NCI-H446 (cell line): ENCODE data around the gene DNAJB5.
A peak's percentile ranks its signal among the peaks of the same experiment; 100 is the strongest.
"Not testable (repeated sequence)": the region's sequence is repeated elsewhere in the genome, so short reads cannot be mapped to it uniquely, and the experiment has no call there.

ENCODE experiments used
- DNase-seq, 2 experiments: peaks; one replicate each; lab custom pipeline; 2025; lab: John Stamatoyannopoulos, UW

DNAJB5 gene

DNA sequence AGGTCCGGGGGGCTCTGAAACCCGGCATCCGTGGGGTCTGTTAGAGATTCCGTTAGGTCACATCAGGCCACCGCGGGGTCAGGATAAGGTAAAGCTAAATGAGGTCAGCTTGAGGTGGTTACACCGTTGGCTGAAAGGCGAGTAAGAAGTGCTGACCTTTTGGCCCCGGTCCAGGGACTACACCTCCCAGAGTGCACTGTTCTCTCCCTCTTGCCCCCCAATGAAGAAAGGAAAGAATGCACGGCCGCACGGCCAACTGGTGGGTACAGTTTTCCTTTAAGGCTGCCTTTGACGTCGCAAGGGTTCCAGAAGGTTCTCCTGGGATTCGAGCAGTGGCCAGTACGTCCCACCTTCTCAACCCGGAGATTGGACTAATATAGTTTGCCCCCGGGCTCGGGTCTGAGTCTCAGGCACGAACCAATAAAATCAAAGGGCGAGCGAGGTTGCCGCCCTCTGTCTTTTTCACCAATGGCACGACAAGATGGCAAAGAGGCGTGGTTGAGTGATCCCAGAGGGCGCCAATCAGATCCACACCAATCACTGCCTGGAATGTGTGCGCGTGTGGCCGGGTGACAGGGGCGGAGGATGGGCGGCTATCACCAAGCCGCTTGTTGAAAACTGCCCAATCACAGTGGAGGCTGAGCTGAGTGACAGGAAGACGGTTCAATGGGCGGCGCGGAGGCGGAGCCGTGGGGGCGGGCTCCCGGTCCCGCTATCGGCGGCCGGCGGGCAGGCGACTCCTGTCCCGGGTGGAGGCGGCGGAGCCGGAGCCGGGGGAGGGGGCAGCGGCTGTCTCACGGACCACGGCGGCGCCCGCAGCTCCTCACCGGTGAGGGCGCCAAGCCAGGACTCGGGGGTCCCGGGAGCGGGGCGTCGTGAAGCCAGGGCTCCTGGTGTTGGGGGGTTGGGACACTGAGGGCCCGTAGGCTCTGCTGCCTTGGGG lies at the start of gene DNAJB5:
TSS of gene DNAJB5 (plus strand) at position 743 of the 943 bp plus-strand sequence. CDS start 886 bp downstream, outside the sequence.
- peak; percentile 99 for DNase-seq

- not testable (repeated sequence) for DNase-seq
Measured at GRCh38 chr9:34939989-34940388, 49.6 kb upstream of the DNAJB5 start.

- DNase-seq = no peak
Measured at GRCh38 chr9:34948451-34948850, 41.1 kb upstream of the DNAJB5 start.

DNA sequence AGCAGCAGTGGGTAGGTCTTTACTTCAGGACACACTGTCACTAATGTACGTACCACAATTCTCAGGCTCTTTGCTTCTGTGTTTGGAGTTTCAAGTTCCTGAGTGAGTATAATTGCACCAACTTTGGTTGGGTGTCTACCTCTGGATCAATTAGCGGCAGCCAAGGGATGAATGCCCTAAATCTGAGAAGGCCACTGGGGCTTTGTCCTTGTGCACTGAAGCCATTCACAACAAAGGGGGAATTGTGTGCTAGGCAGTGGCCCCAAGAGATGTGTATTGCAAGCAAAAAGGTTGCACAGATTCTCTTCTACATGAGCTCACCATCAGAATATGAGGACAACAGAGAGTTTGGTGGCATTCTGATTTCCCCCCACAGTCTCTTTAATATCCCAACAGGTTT lies 35.3 kb upstream of the DNAJB5 start:
- DNase-seq = no peak

DNA sequence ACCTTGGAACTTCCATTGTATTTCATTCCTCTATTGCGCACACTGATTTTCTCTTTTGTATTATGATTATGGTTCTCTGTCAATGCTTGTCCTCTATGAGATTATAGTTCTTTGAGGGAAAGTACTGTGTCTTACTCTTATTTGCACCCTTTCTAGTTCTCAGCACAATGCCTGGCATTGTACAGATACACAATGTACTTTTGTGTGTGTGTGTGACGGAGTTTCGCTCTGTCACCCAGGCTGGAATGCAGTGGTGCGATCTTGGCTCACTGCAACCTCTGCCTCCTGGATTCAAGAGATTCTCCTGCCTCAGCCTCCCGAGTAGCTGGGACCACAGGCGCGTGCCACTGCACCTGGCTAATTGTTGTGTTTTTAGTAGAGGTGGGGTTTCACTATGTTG lies 33.5 kb upstream of the DNAJB5 start:
- not testable (repeated sequence) for DNase-seq

GRCh38 chr9:34956648-34957047 lies 32.9 kb upstream of the DNAJB5 start:
- no peak for DNase-seq

- DNase-seq = peak in 1 of 2 experiments; percentile 22
Measured at GRCh38 chr9:34957492-34958410, 31.8 kb upstream of the DNAJB5 start, which contains the start of gene PHF24. PHF24 (plus strand) TSS chr9:34958285; CDS start chr9:34971299, 13,014 bp downstream.

DNA sequence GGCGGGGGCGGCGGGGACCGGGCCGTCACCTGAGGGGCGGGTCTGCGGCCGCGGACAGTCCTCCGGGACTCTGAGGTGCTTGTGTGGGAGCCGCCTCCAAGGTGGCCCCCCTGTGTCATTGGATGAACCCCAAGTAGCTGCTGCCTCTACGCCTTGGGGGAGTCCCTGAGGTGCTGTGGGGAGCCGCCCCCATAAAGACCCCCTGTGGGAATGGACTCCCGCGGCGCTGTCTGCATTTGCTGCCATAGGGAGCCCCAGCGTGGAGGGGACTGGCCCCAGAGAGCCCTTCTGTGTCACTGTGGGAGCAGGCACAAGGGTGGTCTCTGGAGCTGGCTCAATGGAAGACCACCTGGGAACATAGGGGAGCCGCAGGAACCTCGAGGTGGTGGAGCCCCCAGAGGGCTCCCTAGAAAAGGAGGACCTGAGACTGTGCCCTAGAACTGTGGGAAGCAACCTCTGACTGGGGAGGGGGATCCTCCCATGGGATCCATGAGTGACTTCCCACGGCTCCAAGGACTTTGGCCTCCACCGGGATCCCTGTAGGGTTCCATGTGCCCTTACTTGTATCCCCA lies 31.0 kb upstream of the DNAJB5 start:
- DNase-seq = no peak

- no peak for DNase-seq
Measured at GRCh38 chr9:34959461-34959860, 30.1 kb upstream of the DNAJB5 start.

GRCh38 chr9:34961574-34962490 lies 27.7 kb upstream of the DNAJB5 start:
- DNase-seq = no peak

DNA sequence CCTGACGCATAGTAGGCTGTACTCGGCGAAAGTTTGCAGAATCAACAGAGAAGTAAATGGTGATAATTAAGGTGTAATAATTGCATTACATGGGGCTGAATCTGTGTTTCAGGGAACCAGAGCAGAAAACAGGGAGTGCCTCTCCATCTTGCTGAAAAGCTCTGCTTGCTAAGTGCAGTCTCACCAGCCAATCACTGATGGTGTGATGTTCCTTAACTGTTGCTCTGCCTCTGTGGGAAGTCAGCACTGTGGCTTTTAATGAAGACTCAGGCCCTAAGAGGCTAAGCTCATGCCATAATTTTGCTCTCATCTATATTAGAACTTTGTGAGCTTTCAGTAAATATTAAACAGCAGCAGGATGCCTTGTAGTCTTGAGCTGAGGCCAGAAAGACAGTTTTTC lies 27.0 kb upstream of the DNAJB5 start:
- DNase-seq = no peak

GRCh38 chr9:34963552-34963951 lies 26.0 kb upstream of the DNAJB5 start:
- no peak for DNase-seq

GRCh38 chr9:34964458-34964857 lies 25.1 kb upstream of the DNAJB5 start:
- no peak for DNase-seq

DNA sequence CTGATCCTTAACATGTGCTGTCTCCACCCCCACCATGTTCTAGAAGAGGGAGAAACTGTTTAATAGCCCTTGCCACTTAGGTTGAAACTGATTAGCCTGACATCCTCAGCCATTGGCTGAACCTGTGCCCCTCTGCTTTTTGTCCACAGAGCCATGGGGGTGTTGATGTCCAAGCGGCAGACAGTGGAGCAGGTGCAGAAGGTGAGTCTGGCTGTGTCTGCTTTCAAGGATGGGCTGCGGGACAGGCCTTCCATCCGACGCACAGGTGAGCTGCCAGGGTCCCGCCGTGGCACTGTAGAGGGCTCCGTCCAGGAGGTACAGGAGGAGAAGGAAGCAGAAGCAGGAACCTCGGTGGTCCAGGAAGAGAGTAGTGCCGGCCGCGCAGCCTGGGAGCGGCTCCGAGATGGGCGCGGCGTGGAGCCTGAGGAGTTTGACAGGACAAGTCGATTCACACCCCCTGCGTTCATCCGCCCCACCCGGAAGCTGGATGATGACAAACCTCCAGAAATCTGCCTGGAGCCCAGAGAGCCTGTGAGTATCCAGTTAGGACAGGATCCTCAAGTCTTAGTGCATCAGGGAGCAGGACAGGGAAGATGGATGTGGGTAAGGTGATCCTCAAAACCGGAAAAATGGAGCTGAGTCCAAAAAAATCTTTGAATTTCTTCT lies 18.3 kb upstream of the DNAJB5 start:
- no peak for DNase-seq

DNA sequence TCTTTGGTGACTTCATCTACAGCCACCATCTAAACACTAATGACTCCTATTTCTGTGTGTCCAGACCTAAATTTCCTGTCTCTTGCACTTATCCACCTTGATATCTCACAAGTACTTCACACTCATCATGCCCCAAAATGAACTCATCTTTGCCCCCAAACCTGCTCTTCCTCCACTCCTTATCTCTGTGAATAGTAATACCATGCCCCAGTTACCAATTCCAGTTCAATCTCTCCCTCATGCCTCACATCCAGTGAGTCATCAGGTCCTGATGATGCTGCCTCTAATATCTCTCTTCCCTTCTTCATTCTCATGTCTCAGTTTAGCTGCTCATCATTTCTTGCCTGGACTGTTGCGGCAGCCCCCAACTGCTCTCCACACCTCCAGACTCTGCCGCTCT lies 14.9 kb upstream of the DNAJB5 start:
- DNase-seq = no peak

- DNase-seq = no peak
Measured at GRCh38 chr9:34976441-34976840, 13.1 kb upstream of the DNAJB5 start.

- DNase-seq = no peak
Measured at GRCh38 chr9:34976992-34977391, 12.6 kb upstream of the DNAJB5 start.

DNA sequence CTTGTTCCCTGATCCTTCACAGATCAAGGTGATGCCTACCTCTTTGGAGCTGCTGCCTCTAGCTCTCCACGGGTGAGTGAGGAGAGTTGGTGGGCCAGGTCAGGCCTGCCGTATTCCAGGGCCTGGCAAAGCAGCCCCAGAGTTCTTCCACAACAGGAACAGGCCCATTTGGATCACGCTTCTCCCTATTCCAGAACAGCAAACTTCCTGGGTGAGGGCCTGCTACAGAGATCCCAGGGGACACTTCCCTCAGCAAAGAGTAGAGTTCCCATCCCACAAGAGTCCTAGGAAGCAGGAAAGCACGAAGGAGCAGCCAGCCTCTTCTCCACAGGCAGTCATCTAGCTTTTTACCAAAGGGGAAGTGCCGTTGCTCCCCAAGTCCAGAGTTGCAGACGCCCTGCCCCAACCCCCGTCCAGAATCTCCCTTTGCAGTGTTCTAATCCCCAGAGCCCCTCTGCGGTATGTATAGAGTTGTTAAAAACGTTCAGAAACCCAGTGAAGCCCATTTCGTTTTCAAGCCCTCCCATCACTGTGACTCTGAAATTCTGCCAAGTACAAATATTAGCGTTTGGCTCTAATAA lies 9.3 kb upstream of the DNAJB5 start:
- DNase-seq = no peak

- DNase-seq = no peak
Measured at GRCh38 chr9:34982361-34982760, 7.2 kb upstream of the DNAJB5 start.

- DNase-seq = no peak
Measured at GRCh38 chr9:34983209-34983608, 6.3 kb upstream of the DNAJB5 start.
